ENCODE measurements around the gene OMA1.

- TF ChIP-seq EP300 (IDR thresholded peaks at IDR 0.05) = no peak
- no peak for TF ChIP-seq CTCF (IDR thresholded peaks at IDR 0.05)
- no peak for TF ChIP-seq POLR2A (IDR thresholded peaks at IDR 0.05)
Measured at GRCh38 chr1:58555393-58555792, 8.9 kb upstream of the OMA1 start.
